NCI-H2029 treated with DMSO at 0.1 percent for 48 hours (cell line): Measurements from ENCODE around the gene PTPRE.

Experiments
- DNase-seq: peaks from one replicate; lab custom pipeline; 2025; lab: John Stamatoyannopoulos, UW

The PTPRE gene

DNA sequence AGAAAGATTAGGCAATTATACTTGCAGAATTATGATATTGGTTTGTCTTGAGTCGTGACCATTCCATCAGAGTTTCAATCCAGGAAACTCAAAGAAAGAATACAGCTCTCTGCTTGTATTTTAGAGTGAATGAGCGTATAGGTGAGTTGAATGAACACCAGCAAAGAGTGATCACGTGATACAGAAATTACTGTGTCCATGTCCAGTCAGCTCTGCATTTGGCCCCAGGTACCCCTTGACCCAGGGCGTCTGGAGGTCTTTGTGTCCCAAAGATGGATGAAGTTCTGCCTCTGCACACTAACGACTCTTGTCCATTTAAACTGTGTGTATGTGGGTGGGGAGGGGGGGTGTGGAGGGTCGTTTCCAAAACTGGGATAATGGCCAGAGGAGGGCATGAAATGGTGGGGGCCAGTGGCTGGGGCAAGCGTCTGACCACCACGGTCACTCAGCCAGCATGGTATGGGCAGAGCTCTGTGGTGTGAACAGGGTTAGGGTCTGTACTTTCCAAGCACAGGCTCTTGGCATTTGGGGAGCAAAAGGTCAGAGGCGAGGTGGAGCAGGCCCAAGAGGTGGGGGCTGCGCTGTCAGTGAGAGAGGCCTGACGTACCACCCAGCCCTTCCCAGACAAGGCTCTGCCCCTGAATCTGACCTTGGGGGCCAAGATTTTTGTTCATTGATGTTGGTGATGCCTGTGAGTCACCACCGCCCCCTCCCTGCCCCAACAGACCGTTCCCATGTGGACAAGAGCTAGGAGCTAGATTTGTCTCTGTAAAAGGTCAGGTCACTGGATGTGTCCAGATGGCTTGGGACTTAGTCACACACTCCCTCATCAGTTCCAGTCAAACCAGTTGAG, 1.4 kb downstream of the PTPRE start:
- DNase-seq, result no peak

DNA sequence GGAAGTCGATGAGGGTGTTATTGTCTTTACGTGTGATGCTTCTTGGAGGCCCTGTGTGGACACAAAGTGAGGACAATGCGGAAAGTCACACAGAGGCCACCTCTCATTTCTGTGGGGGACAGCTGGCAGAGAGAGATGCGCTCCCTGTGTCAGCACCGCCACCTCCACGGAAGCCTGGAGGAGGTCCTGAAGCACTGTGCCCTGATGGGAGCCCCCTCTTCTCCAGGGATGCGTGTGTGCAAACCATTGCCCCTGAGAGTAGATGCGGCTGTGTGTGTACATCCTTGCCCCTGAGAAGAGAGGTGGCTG, 2.0 kb downstream of the PTPRE start:
- DNase-seq, result no peak

DNA sequence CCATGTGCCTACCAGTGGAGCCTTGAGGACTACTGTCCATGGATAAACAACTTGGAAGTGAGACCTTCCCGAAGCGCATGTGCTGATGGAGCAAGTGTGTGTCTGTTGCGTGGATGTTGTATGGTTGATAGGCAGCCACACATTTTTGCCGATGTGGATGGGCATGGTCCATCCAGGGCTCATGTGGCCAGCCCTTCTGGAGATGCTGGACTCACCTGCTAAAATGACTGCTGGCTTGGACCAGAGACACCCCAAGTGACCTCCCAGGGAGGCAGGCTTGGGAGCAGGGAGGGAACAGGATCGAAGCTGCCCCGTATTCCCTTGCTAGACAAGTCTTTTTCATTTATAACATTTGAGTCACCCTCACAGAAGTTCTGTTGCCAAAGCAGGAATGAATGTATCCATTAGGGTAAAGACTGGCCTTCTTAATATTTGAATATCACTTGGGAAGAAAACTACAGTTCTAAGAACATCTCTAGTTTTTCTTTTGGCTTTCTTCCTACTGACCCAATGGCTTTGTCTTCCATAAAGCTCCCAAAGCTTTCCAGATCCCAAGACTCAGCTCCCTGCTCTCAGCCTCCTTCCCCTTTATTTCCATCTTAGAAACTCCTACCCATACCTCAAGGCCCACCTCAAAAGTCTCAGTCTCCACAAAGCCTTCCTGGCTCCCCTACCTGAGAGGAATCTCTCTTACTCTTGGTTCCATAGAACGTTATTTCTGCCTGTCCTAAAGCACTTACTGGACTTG, 3.0 kb downstream of the PTPRE start:
- no peak for DNase-seq

DNA sequence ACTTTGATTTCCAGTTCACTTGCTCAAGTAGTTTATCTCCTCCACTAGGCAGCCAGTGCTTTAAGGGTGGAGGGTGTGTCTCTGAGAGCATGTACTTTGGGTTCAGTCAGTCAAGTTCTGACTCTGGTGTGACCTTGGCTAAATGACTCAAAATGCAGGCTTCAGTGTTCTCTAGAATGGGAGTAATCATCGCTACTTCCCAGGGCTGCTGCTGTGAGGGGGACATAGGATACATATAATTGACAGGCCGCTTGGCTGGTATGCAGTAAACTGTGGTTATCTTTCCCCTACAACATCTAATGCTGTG, 3.5 kb downstream of the PTPRE start:
- DNase-seq, result no peak

DNA sequence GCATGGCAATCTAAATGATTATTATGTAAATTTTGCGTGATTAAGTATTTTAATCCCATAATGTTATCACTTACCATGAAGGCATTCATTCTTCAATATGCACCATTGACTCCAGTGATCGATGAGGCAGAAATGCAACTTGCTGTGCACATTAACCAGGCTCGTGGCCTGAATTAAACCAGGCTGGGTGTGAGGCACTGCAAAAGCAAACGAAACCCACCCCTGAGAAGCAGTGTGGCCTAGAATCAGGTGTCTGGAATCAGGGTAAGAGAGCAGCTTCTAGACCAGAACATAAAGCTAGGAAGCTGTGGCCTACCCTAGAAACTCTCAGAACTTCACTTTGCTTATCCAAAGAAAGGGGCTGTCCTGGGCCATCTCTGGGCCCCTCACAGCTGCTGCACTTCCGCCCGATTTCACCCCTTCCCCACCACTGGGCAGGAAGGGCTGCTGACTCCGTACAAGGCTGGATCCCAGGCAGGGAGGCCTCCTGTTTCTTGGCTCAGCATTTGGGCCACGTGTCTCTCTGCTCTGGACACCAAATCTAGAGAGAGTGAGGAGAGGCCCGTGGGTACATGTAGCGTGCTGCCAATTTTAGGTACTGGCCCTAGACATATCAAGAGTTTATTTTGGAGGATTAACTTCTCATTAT, 4.4 kb downstream of the PTPRE start:
- no peak for DNase-seq

DNA sequence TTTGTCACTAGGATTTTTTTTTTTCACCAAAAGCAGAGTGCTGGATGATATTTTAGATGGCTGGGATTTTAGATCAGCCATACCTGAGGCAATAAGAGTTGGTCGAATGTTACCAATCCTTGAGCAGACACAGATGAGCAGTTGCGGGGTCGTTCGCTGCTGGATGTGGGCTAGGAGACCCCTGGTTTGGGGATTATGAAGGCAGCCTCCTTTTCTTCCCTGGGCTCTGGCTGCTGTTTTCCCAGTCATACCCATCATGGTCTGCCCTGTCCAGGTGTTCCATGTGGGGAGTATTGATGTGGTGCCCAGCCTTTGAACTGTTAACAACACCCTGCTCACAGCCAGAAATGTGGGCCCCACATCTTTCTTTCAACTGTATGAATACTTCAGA, 5.0 kb downstream of the PTPRE start:
- DNase-seq, result no peak

DNA sequence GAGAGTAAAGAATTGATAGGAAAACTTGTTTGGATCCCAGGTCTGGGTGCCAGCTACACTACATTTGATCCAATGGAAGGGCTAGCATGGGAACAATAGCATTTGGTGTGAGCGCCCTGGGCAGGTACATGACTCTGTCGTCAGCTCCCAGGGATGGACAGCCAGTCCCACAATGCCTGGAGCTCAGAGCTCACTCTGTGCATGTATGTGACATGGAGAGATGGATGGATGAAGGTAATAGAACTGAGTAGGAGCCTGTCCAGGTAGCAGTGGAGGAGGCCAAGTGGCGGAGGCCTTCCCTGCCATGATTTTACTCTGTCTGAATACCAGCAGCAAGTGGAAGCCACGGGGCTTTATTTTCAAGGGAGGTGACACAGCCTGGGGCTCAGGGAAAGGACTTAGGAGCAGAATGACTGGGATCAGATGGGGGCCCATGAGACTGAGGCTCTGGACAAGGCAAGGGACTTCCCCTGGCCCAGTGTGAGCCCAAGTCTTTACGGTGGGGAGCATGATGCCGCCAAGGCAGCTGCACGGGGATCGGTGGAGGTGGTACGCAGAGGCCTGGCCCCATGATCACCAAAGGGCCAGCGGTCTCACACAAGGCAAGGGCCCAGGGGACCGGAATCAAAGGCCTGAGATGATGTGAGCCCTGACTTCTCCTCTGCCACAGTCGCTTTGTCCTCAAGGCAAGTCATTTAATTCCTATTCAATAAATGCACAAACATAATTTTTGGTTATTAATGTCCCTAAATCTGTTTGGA, 5.9 kb downstream of the PTPRE start:
- DNase-seq, result no peak

DNA sequence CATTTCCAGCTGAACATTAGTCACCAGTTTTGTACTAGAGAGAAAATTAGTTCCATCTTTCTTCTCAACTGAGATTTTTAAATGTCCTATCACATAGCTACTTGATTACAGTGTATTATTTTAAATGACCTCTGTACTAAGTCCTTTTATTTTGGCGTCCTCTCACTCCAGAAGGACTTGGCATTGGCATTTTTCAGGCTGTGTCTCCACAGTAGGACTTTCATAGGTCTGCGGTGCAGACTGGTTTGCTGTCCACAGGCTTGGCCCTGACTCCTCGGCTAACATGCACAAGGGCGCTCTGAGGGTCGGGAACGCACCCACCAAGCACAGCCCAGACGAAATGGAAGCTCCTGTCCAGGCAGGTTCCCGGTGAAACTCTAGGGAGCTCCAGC, 6.5 kb downstream of the PTPRE start:
- no peak for DNase-seq

DNA sequence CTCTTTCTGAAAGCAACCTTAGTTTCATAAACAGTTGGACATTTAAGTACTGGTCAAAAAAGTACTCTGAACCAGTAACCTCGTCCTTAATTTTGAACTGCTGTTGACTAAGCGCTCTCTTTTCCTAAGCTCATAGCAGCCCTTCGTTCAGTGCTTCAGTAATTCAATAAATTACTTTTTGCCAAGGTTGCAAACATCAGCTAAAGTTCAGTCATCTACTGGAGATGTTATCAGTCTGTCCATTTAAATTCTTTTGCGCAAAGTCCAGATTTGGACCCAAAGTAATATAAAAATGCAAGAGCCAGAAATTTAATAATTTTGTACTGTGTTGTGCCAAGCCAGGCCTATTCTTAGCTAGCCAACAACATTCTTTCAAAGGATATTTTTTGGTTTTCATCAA, 8.4 kb downstream of the PTPRE start:
- DNase-seq, result no peak

DNA sequence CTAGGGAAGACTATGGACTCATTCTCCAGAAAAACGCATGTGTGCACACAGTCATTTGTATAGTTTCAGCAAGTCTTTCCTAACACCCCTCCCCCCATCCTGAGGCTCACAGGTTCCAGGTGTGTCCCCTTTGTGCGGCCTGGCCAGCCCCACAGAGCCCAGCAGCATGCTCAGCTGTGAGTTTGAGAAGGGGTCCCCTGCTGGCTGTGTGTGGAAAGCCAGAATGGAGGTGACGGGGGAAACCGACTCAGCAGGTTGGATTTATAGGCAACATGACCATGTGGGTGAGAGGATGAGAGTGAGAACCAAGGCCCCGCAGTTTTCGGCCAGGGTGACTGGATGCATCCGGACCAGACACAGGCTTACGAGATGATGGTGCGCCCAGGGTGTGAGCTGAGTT, 9.9 kb downstream of the PTPRE start:
- DNase-seq, result no peak

DNA sequence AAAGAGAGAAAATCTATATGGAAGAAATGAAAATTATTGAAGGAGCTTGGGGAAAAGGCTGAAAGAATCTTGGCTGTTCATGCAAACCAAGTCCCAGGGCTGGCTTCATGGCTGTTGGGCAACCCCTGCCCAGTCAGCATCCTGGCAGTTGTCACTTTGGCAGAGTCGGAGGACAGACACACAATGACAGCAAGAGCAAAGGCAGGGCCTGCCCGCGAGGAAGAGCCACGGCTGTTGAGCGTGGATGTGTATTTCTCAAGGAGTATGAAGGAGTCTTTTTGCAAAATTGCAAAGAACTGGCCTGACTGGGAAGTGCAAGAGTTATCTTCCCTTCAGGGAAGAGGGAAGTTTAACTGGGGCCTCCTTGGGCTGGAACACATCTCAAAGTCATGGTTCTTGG, 11.7 kb downstream of the PTPRE start:
- no peak for DNase-seq

DNA sequence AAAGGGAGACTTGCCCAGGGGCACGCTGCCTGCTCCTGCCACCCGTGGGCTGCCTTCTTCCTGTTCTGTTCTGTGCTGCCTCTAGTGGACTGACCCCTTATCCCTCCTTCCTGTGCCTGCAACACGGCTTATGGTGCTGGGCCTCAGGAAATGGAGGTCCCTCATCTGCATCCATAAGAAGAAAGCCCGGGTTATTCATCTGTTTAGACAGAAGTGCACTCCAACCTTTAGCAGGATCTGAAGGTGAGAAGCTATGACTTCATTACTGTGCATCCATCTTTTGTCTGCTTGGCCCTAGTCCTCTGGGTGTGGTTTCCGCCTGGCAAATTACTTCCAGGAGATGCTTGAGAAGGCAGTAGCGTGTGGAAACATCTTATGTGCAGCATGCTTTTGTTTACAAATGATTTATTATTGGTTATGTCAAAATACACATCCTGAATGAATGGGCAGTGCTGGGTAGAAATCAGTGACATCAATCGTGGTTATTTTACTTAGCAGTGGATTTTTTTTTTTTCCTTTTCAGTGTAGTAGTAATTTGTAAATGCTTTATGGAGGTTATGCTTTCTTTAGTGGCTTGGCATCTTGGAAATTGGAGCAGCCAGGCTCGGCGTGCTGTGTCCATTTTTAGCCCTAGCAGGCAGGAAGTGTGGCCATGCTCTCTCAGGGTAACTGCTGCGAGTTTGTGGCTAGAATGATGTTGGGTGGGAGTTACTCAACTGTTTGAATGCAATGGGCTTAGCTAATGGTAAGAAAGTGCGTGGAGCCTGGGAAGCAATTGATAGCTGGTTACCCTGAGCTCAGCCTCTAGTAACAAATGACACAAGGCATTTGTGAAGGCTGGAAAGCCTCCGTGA, 12.7 kb downstream of the PTPRE start:
- DNase-seq, result peak; percentile 7

DNA sequence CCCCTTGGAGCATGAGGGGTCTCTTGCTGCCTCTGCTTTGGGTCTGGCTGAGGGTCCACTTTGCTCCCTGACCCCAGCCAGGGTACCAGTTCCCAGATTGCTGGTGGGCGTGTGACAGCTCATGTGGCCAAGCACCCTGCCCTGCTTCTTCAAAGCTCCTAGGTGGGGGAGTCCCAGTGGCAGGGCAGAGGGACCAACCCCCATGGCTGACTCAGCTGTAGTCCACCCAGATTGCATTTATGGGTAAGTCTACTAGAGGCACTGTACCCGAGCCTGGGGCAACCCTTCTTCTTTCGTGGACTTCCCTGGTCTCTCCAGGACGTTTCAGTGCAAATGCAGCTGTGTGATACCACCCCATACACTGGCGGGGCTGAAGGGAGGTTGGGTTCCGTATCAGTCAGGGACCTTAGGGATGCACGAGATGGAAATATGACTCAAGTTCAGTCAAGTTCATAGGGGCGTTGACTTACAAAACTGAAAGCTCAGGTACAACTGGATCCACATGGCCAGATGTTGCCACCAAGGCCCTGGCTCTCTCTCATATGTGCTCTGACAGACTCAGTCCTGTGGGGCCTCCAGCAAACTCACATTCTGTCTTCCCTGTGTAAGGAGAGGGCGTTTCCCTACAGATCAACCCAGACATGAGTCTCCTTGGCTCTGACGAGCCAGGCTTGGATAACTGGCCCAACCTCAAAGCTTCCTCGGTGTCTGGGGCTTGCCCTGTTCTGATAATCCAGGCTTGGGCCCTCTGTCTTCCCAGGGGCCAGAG, 13.6 kb downstream of the PTPRE start:
- DNase-seq, result no peak

DNA sequence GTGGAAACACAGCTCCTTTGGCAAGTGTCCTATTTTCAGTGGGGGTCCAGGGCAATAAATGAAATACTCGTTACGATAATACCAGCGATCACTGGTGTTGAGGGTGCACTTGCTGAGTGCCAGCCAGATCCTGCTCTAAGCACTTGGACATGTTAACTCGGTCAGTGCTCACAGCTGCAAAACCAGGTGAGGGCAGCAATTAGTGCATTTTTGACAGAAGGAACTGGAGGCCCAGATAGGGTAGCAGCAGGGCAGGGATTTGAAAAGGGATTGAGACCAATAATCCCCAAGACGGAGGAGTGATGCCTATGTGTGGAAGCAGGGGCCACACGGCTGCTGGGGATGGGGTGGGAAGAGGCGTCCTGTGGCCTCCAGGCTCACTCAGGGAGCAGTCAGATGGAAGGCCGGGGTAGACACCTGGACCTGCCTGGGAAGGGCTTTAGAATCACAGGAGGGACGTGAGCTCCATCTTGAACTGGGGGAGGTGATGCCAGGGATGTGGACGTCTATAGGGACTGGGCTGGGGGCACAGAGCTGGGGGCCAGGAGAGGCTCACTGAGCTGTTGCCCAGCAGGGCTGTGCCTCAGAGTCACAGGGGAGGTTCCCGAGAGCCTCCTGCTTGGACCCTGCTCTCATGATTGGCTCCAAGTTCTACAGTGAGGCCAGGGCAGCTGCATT, 14.3 kb downstream of the PTPRE start:
- DNase-seq, result no peak

DNA sequence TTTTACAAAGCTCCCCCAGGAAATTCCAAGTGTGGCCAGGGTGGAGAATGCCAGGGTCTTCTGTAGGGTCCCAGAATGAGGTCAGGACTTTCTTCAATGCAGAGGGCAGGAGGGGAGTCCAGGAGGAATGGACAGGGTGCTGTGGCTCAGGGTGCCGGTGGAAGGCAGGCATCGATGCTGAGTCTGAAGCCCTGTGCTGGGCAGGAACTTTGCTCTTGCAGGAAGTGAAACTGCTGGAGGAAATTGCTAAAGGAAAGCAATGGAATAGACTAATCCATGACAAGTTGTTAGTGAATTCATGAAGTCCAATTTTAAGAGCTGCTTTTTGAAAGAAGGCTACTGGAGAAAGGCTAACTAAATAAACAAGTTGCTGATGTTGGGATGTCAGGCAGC, 14.8 kb downstream of the PTPRE start:
- no peak for DNase-seq

DNA sequence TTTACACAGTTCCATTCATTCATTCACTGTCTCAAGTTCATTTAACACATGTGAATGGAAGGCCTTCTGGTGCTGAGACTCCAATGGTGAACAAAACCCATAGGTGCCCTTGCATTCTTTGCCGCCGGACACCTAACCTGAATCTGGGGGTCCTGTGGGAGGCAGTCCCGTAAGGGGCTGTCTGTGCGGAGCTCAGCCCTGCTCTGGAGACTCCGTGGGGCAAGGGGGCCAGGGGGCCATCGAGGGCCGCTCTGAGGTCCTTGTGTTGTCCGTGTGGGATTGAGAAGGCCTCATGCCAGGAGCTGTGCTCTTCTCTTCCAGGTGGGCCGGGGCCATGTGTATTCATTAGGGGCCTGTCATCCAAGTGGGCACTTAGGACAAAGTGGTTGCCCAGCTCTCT, 15.3 kb downstream of the PTPRE start:
- DNase-seq, result no peak

DNA sequence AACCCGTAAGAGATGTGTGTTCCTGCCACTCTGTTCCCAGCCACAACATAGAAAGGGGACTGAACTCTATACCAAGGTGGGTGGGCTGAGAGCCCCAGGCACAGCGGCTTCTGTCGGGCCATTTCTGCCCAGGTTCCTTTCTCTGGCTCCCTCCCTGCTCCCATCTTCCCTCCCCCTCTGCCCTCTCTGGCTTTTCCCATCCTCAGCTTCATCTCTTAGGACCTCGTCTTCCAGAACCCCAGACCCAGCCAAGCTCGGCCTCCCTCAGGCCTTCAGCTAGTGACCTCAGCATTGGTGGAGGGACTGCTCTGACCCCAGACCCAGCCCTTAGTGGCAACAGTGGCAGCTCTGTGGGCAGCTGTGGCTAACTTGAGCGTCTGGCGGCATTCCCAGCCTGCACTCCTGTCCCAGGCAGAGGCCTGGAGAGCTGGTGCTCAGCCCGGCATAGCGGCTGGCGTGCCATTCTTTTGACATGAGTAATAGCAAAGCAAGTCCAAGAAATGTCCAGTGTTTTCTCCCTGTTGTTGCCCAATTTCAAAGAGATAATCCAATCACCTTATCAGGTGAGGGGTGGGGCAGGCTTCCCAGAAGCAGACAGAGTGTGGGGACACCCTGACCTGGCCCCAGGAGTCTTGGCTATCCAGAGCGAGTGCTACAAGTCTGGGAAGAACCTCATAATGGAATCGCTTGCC, 15.9 kb downstream of the PTPRE start:
- DNase-seq, result no peak

DNA sequence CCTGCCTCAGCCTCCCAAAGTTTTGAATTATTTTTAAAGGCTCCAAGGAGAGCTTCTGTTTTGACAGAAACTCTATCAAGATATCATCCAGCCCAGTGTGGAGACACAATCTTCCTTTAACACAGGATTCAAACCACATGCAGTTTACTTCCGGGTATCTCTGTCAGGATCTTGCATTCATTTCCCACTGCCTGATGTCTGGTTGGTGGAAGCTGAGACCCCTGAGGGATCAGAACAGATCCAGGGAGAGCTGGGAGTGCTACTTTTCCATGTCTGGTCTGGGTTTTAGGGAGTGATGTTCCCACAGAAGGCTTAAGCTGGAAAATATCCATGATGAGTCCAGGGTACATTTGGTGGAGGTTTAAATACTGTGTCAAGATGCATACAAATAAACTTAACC, 16.7 kb downstream of the PTPRE start:
- no peak for DNase-seq

DNA sequence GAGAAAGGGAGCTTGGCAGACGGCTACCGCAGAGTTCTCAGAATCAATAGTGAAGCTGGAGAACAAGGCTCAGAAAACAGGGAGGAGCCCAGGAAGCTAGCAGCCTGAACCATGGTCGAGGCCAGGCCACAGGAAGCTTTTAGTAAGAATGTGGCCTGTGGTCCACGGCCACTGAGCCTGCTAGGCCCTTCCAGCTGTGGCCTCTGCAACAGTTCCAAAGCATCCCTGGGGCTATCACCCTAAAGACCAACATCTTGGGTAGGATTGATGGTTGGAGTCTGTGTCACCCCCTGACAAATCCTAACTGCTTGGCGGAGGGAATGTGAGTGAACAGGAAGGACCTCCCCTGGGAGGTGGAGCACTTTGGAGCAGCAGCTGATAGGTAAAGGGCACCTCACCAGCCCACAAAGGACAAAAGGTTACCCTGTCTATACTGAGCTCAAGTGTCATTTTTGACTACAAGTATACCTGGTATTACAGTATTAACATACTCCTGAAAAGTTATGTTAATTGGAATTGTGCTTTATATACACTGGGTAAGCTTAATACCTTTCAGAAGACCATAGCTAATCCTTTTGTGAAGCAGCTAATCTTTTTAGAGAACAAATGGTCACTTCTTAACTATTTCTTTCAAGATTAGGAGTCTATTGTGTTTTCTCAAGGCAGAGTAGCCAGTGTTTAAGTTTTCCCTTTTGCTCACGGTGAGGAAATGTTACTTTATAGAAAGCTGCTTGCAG, 18.7 kb downstream of the PTPRE start:
- no peak for DNase-seq
